Panc1 (cell line): ENCODE measurements around the gene MRPL43. TPM values are rescaled to one million over a fixed set of nuclear protein-coding genes. Genes with fewer than 3 reads are reported as not detected.

Source experiments
- ATAC-seq: fragments of 200-7000 bp; cut with Tn5 transposase; 2 replicates; pipeline ENCODE4 v1.9.1; 2020; ENCODE audit warnings: mild to moderate bottlenecking, moderate library complexity
- BruUV-seq: library from RNA; stranded (reverse); fragments of 400-500 nt; replicated peaks from 2 replicates; lab custom pipeline; 2021; lab: Mats Ljungman, UMichigan
- CTCF ChIA-PET: fragments of 300-600 bp; sonication (Branson Sonifier 250); formaldehyde crosslinking; loops from one replicate; lab custom pipeline; 2022; ENCODE audit warnings: antibody characterized with exemption; lab: Charles Lee
- POLR2A ChIA-PET: fragments of 300-600 bp; sonication (Branson Sonifier 250); formaldehyde crosslinking; loops from one replicate; lab custom pipeline; 2022; ENCODE audit warnings: antibody characterized with exemption; lab: Charles Lee
- DNase-seq: peaks from one replicate; pipeline ENCODE4 v3.0.0-alpha.2; 2010; ENCODE audit warnings: low read depth, low spot score
- H3K27ac ChIP-seq: 2 replicates; pipeline ENCODE4 v1.5.1; 2011; ENCODE audit warnings: mild to moderate bottlenecking, low read length, inconsistent platforms
- H3K27me3 ChIP-seq: fragments of 200-500 bp; sonication (Bioruptor generic); 2 replicates; pipeline ENCODE4 v1.6.0; 2014; ENCODE audit warnings: low read length, inconsistent platforms; ENCODE audit not compliant: control insufficient read depth, insufficient read depth
- H3K36me3 ChIP-seq: fragments of 200-500 bp; sonication (Bioruptor generic); 2 replicates; pipeline ENCODE4 v1.5.1; 2014; ENCODE audit warnings: inconsistent platforms, mild to moderate bottlenecking, low read length, moderate library complexity; ENCODE audit not compliant: control insufficient read depth, insufficient read depth
- H3K4me1 ChIP-seq: 2 replicates; pipeline ENCODE4 v1.5.1; 2011; ENCODE audit warnings: inconsistent platforms, mild to moderate bottlenecking, low read length, moderate library complexity; ENCODE audit not compliant: control insufficient read depth, insufficient read depth
- H3K4me3 ChIP-seq, 2 experiments: 2 replicates each; pipeline ENCODE4 v1.5.1; 2011 to 2012; ENCODE audit warnings: low read depth in 2 of 2, low read length in 2 of 2, mild to moderate bottlenecking in 2 of 2, inconsistent platforms in 1 of 2, moderate library complexity in 1 of 2
- H3K9me3 ChIP-seq: fragments of 200-500 bp; sonication (Bioruptor generic); 2 replicates; pipeline ENCODE4 v1.5.1; 2014; ENCODE audit warnings: low read depth, mild to moderate bottlenecking, inconsistent platforms, low read length, moderate library complexity; ENCODE audit not compliant: control insufficient read depth, insufficient read depth
- CTCF ChIP-seq: fragments of 450-650 bp; IDR thresholded peaks from 2 replicates; pipeline ENCODE4 v1.5.1; 2017; ENCODE audit warnings: mild to moderate bottlenecking
- POLR2AphosphoS5 ChIP-seq: IDR thresholded peaks from 2 replicates; pipeline ENCODE4 v1.6.1; 2012; ENCODE audit warnings: mild to moderate bottlenecking, low read depth, low read length, moderate library complexity
- REST ChIP-seq, 2 experiments: IDR thresholded peaks; 2 replicates each; pipeline ENCODE4 v1.6.1; 2011 to 2012; ENCODE audit warnings: low read depth in 2 of 2, control low read depth in 1 of 2, low read length in 1 of 2, mild to moderate bottlenecking in 1 of 2, moderate library complexity in 1 of 2; ENCODE audit not compliant: insufficient read depth in 1 of 2
- SIN3A ChIP-seq: IDR thresholded peaks from 2 replicates; pipeline ENCODE4 v1.6.1; 2012; ENCODE audit warnings: low read depth, mild to moderate bottlenecking, low read length, moderate library complexity, borderline replicate concordance; ENCODE audit not compliant: insufficient read depth
- TCF7L2 ChIP-seq: IDR thresholded peaks from 2 replicates; pipeline ENCODE4 v1.6.1; 2011; ENCODE audit warnings: mild to moderate bottlenecking, low read depth, low read length, inconsistent platforms
- in situ Hi-C: cut with HindIII; loops from 2 replicates; pipeline ENCODE4 v1.10.0; 2016; ENCODE audit warnings: low sequenced_read_pairs, low pct_unique_long_range_greater_than_20kb
- intact Hi-C: fragments of 100-400 bp; cut with micrococcal nuclease; formaldehyde crosslinking; loops from one replicate; pipeline ENCODE4 v1.10.0; 2022; ENCODE audit not compliant: unreplicated experiment
- total RNA-seq: library from RNA; stranded (reverse); gene quantifications from one replicate; pipeline ENCODE4 v1.2.1, GENCODE V29; 2021; ENCODE audit not compliant: unreplicated experiment

MRPL43 gene
- total RNA-seq, 1 experiment from 2014 or later = 108 TPM

GRCh38 chr10:100984672-100985177 is 2.6 kb downstream of the MRPL43 start:
- ChIA-PET POLR2A (no interaction called here), CTCF (interaction anchor here (0.6 kb wide), 1 partner anchor 56 kb away, joined by 17 read pairs; no protein-coding TSS in a partner anchor)
- no peak overlapping the region for H3K4me3 ChIP-seq
- TF ChIP-seq SIN3A (no peak), REST (IDR thresholded peaks at IDR 0.05; ENCODE audit: insufficient read depth in 1 of 2, low read depth in 2 of 2, low read length in 1 of 2) (no peak), CTCF (no peak), POLR2AphosphoS5 (no peak), TCF7L2 (no peak)
- no peaks in the 10 kb centered on the region for H3K27me3 ChIP-seq
- peaks cover 12% of the 10 kb centered on the region for H3K36me3 ChIP-seq
- ATAC-seq (no peak), DNase-seq (no peak)
- no TSS peak for BruUV-seq
- peaks cover 27% of the 10 kb centered on the region for H3K4me1 ChIP-seq
- H3K9me3 ChIP-seq = no peaks in the 10 kb centered on the region
- intact Hi-C loops (no loop called here), in situ Hi-C loops (no loop called here)
- no peak overlapping the region for H3K27ac ChIP-seq

- no peak for TF ChIP-seq TCF7L2
- TF ChIP-seq POLR2AphosphoS5 = no peak
- TF ChIP-seq REST (IDR thresholded peaks at IDR 0.05; ENCODE audit: insufficient read depth in 1 of 2, low read depth in 2 of 2, low read length in 1 of 2) = no peak
- TF ChIP-seq SIN3A = no peak
- TF ChIP-seq CTCF = no peak
- DNase-seq = no peak
- Histone ChIP-seq H3K4me1 (peaks cover 21% of the 10 kb centered on the region), H3K27ac (no peak overlapping the region), H3K27me3 (no peaks in the 10 kb centered on the region), H3K4me3 (no peak overlapping the region), H3K36me3 (peaks cover 6% of the 10 kb centered on the region), H3K9me3 (no peaks in the 10 kb centered on the region)
- CTCF ChIA-PET = no interaction called here
- BruUV-seq = no TSS peak
- in situ Hi-C loops = no loop called here
- no peak for ATAC-seq
- intact Hi-C loops = no loop called here
- POLR2A ChIA-PET = no interaction called here
These were observed 3.2 kb downstream of the MRPL43 start for GRCh38 chr10:100983868-100984671.
